Measurements from ENCODE around the gene MLKL.
"Not testable (repeated sequence)": the region's sequence is repeated elsewhere in the genome, so short reads cannot be mapped to it uniquely, and the experiment has no call there.

MLKL gene

DNA sequence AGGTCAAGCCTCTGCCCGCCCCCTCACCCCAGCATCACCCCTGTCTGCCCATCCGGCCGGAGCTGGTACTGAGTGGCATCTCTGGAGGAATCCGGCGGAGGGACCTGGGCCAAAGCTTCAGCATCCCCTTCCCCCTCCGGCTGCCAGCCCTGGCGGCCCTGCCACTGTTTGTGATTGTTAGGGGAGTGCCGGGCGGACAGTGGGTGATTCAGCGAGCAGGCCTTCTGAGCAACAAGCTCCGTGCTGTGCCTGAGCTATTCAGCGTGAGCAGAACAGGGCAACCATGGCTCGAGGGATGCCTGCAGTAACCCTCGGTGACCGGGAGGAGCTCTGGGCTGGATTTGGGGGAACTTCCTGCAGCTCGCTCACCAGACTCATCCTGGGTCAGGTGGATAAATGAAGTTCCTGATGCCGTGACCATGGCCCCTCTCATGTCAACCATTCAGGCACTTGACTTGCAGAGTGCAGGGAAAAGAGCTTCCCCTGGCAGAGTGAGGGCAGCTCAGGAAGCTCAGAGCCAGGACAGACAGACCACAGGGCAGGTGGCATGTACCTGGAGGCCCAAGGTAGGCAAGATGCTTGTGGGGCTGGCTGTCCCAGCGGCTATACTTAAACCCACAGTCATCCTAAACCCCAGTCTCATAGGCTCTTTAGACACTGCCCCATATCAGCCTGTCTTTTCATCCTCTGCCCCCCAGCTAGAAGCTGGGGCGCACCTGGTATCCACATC lies 24.3 kb upstream of the MLKL start:
- Histone ChIP-seq H3K36me3 (no peaks in the 10 kb centered on the region), H3K4me3 (no peak overlapping the region), H3K4me1 (peaks cover 0 to 6% (median 5%) of the 10 kb centered on the region in 4 donors), H3K9me3 (peaks cover 0 to 7% (median 5%) of the 10 kb centered on the region in 3 donors), H3K27ac (no peak overlapping the region), H3K27me3 (no peaks in the 10 kb centered on the region)
- intact Hi-C loops (cut with DNase I; ENCODE audit: low total_unique reads): no loop called here
- TF ChIP-seq, protein P1, sequence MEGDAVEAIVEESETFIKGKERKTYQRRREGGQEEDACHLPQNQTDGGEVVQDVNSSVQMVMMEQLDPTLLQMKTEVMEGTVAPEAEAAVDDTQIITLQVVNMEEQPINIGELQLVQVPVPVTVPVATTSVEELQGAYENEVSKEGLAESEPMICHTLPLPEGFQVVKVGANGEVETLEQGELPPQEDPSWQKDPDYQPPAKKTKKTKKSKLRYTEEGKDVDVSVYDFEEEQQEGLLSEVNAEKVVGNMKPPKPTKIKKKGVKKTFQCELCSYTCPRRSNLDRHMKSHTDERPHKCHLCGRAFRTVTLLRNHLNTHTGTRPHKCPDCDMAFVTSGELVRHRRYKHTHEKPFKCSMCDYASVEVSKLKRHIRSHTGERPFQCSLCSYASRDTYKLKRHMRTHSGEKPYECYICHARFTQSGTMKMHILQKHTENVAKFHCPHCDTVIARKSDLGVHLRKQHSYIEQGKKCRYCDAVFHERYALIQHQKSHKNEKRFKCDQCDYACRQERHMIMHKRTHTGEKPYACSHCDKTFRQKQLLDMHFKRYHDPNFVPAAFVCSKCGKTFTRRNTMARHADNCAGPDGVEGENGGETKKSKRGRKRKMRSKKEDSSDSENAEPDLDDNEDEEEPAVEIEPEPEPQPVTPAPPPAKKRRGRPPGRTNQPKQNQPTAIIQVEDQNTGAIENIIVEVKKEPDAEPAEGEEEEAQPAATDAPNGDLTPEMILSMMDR (IDR thresholded peaks at IDR 0.05): peak; percentile 17 to 31
- DNase-seq: no peak

DNA sequence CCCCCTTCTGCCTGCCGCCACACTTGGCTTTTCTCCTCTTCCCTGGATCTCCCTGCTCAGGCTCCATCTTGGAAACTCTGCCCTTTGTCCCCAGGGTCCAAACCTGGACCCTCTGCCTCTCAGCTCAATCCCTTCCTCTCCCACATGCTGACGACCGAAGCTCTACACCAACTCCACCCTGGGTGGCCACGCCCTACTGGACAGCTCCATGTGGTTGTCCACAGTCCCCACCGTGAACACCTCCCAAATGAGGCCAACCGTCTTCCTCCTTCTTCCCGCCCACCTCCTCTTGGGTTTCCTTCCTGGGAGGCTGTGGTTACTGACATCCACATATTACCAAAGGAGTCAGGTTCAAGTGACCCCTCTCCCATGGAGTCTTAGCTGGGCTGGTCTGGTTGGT lies 22.6 kb upstream of the MLKL start:
- Histone ChIP-seq H3K9me3 (peaks cover 0 to 7% (median 5%) of the 10 kb centered on the region in 3 donors), H3K4me1 (peaks cover 0 to 6% (median 2%) of the 10 kb centered on the region in 4 donors), H3K4me3 (no peak overlapping the region), H3K27me3 (peaks cover 0 to 4% of the 10 kb centered on the region in 2 donors), H3K27ac (no peak overlapping the region), H3K36me3 (no peaks in the 10 kb centered on the region)
- TF ChIP-seq, protein P1 (IDR thresholded peaks at IDR 0.05): no peak
- intact Hi-C loops (cut with DNase I; ENCODE audit: low total_unique reads): no loop called here
- no peak for DNase-seq

DNA sequence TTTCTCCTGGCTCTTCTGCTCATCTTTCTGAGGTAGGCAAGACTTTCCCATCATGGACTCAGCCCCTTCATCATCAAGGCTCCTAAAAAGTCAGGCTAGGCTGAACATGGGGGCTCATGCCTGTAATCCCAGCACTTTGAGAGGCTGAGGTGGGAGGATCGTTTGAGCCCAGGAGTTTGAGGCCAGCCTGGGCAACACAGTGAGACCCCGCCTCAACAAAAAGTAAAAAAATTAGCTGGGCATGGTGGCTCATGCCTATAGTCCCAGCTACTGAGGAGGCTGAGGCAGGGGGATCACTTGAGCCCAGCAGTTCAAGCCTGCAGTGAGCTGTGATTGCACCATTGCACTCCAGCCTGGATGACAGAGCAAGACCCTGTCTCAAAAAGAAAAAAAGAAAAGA lies 21.5 kb upstream of the MLKL start:
- H3K27me3 ChIP-seq; H3K36me3 ChIP-seq; H3K4me1 ChIP-seq; H3K9me3 ChIP-seq; H3K27ac ChIP-seq; H3K4me3 ChIP-seq; DNase-seq; intact Hi-C loops (cut with DNase I; ENCODE audit: low total_unique reads): not testable (repeated sequence)

DNA sequence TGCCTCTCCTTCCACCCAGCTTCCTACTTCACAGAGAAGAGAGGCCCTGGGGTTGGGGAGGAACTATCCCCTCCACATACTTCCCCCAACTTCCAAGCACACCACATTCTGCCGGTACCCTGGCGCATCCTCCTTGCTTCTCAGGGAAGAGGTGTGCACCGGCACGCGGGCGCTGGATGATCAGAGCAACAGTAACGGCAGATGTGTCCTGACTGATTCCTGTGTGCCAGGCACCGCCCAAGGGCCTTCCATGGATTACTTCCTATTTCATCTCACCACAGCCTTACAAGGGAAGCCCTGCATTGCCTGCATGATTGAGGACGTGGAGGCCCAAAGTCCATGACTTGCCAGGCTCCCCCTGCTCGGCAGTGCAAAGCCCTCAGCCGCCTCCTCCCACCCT lies 21.1 kb upstream of the MLKL start:
- peaks cover 0 to under 1% (median under 1%) of the 10 kb centered on the region in 3 donors for H3K9me3 ChIP-seq
- no peaks in the 10 kb centered on the region for H3K36me3 ChIP-seq
- H3K27me3 ChIP-seq: peaks cover 0 to 4% of the 10 kb centered on the region in 2 donors
- TF ChIP-seq, protein P1 (IDR thresholded peaks at IDR 0.05): no peak
- peaks cover 0 to 6% (median 2%) of the 10 kb centered on the region in 4 donors for H3K4me1 ChIP-seq
- H3K27ac ChIP-seq: no peak overlapping the region
- intact Hi-C loops (cut with DNase I; ENCODE audit: low total_unique reads): no loop called here
- H3K4me3 ChIP-seq: no peak overlapping the region
- no peak for DNase-seq

DNA sequence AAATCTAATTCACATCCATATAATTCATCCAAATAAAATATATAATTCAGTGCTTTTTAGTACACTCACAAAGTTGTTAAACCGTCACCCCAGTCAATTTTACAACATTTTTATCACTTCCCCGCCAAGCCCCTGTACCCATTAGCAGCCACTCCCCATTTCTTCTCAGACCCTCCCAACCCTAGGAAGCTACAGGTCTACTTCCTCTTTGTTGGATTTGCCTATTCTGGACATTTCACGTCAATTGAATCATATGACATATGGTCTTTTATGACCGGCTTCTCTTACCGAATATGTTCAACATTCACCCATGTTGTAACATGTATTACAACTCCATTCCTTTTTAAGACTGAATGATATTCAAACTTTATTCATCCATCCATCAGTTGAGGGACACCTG lies 19.9 kb upstream of the MLKL start:
- Histone ChIP-seq H3K4me3 (no peak overlapping the region), H3K4me1 (peaks cover 0 to 6% (median 2%) of the 10 kb centered on the region in 4 donors), H3K36me3 (no peaks in the 10 kb centered on the region), H3K27me3 (peaks cover 0 to 4% of the 10 kb centered on the region in 2 donors), H3K9me3 (no peaks in the 10 kb centered on the region), H3K27ac (no peak overlapping the region)
- intact Hi-C loops (cut with DNase I; ENCODE audit: low total_unique reads): no loop called here
- TF ChIP-seq, protein P1 (IDR thresholded peaks at IDR 0.05): no peak
- DNase-seq: no peak

DNA sequence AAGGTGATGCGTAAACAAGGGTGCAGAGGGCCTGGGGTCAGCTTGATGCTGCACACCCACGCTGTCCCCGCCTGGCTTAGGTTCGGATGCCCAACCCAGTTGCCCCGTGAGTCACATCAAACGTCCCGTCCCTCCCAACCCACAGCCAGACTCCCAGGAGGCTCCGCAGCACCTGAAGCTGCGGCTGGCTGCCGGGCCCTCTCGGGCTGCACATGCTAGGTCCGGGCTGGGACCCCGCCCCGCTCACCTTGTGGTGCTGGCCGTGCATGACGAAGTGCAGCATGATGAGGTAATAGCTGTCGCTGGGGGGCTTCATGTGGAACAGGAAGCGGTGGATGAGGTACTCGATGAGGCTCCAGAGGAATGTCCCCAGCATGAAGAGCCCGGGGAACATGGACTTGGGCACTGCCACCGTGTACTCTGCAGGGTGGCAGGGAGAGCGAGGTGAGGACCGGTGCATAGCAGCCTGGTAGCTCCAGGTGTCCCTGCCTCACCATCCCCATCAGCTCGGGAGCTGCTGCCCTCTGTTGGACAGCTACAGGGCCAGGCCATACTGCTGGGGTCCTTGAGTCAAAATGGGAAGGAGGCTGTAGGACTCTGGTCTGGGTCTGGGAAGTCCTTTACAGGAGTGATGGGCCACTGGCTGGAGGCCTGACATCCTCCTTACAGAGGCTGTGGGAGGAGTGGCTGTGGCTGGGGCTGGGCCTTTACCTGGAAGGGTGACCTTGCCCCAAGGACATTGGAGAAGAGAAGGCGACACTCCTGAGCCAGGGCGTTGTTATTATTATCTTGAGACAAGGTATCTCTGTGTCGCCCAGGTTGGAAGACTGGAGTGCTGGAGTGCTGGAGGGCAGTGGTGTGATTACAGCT lies 18.3 kb upstream of the MLKL start:
- no peak for DNase-seq
- Histone ChIP-seq H3K9me3 (no peaks in the 10 kb centered on the region), H3K36me3 (no peaks in the 10 kb centered on the region), H3K27ac (no peak overlapping the region), H3K4me1 (no peaks in the 10 kb centered on the region), H3K4me3 (no peak overlapping the region), H3K27me3 (peaks cover 0 to 4% of the 10 kb centered on the region in 2 donors)
- TF ChIP-seq, protein P1 (IDR thresholded peaks at IDR 0.05): no peak
- intact Hi-C loops (cut with DNase I; ENCODE audit: low total_unique reads): no loop called here
